Measurements from ENCODE around the gene UST.

Gene UST

GRCh38 chr6:148932731-148933130 lies 185.9 kb downstream of the UST start:
- Histone ChIP-seq H3K4me1 (ENCODE audit: low read depth, poor library complexity, severe bottlenecking) (no peaks in the 10 kb centered on the region), H3K27me3 (ENCODE audit: insufficient read depth, low read depth) (no peaks in the 10 kb centered on the region), H4K20me1 (ENCODE audit: insufficient read depth) (no peaks in the 10 kb centered on the region), H3K27ac (no peak overlapping the region), H3K79me2 (ENCODE audit: insufficient read depth, low read depth) (no peaks in the 10 kb centered on the region), H3K9ac (no peak overlapping the region), H3K36me3 (ENCODE audit: insufficient read depth) (no peaks in the 10 kb centered on the region), H3K4me2 (no peak overlapping the region), H3K4me3 (IDR thresholded peaks at IDR 0.05; ENCODE audit: insufficient read depth, low read depth, low read length) (no peak overlapping the region), H2AFZ (ENCODE audit: low read depth) (no peak overlapping the region)
- no peak for TF ChIP-seq CTCF (conservative IDR thresholded peaks at IDR 0.05; ENCODE audit: low read depth, low read length)

DNA sequence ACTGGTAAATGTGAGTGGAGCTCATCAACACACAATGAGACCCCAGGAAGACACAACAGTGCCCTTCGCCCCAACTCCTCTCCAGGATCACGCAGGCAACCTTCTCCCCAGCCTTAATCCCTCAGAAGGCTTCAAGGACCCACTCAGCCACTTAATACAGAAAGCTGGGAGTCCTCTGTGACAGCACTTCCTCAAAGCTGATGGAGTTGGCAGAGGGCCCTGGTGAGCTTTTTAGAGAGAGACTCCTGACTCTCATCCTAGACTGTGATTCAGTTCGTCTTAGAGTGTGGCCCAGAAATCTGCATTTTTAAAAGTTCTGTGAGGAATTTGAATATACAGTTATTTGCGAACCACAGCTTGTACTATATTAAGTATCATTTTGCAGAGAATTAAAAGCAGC lies 187.7 kb downstream of the UST start:
- Histone ChIP-seq H2AFZ (ENCODE audit: low read depth) (no peak overlapping the region), H3K36me3 (ENCODE audit: insufficient read depth) (no peaks in the 10 kb centered on the region)

GRCh38 chr6:148934961-148935360 lies 188.1 kb downstream of the UST start:
- Histone ChIP-seq H3K27me3 (ENCODE audit: insufficient read depth, low read depth) (no peaks in the 10 kb centered on the region), H3K9ac (no peak overlapping the region), H3K27ac (no peak overlapping the region), H3K4me1 (ENCODE audit: low read depth, poor library complexity, severe bottlenecking) (no peaks in the 10 kb centered on the region), H3K4me2 (no peak overlapping the region), H4K20me1 (ENCODE audit: insufficient read depth) (no peaks in the 10 kb centered on the region), H3K79me2 (ENCODE audit: insufficient read depth, low read depth) (no peaks in the 10 kb centered on the region), H2AFZ (ENCODE audit: low read depth) (no peak overlapping the region), H3K36me3 (ENCODE audit: insufficient read depth) (no peaks in the 10 kb centered on the region), H3K4me3 (IDR thresholded peaks at IDR 0.05; ENCODE audit: insufficient read depth, low read depth, low read length) (no peak overlapping the region)
- no peak for TF ChIP-seq CTCF (conservative IDR thresholded peaks at IDR 0.05; ENCODE audit: low read depth, low read length)

More for the DNA sequence above, 187.7 kb downstream of the UST start:
- no peak overlapping the region for H3K4me2 ChIP-seq
- H3K79me2 ChIP-seq (ENCODE audit: insufficient read depth, low read depth): no peaks in the 10 kb centered on the region
- H3K27ac ChIP-seq: no peak overlapping the region
- no peak for TF ChIP-seq CTCF (conservative IDR thresholded peaks at IDR 0.05; ENCODE audit: low read depth, low read length)
- no peak overlapping the region for H3K9ac ChIP-seq
- no peaks in the 10 kb centered on the region for H3K27me3 ChIP-seq (ENCODE audit: insufficient read depth, low read depth)
- H3K4me3 ChIP-seq (IDR thresholded peaks at IDR 0.05; ENCODE audit: insufficient read depth, low read depth, low read length): no peak overlapping the region
- H3K4me1 ChIP-seq (ENCODE audit: low read depth, poor library complexity, severe bottlenecking): no peaks in the 10 kb centered on the region
- H4K20me1 ChIP-seq (ENCODE audit: insufficient read depth): no peaks in the 10 kb centered on the region

DNA sequence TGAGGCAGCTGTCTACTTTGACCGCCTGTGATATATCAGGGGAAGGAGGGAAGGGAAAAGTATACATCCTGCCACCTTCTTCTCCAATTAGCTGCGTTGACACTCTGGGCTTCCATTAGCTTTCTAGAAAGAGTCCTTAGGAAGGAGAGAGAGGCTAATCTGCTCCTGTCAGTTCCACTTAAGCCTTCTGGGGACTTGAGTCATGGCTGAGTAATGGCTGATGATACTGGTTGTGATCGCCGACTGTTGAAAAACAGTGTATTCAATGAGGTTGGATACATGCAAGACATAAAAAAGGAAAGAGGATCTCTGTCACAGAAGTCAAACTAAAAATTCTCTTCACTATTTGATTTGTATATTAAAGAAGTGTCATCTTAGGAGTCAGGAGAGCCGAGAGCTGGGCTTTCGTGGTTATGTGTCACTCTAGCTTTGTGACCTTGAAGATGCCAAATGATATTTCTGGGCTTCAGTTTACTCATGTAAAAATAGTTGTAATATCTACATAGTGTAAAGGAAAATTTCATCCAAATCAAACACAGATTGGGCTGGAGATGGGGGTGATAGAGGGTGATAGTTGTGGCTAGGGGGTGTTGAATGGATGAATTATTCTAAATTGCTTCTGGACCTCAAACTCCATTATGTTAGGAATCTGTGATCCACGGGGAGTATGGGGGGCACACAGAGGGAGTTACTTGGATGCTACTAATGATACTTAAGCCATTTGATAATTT lies 189.0 kb downstream of the UST start:
- H3K4me3 ChIP-seq (IDR thresholded peaks at IDR 0.05; ENCODE audit: insufficient read depth, low read depth, low read length): no peak overlapping the region
- no peaks in the 10 kb centered on the region for H3K79me2 ChIP-seq (ENCODE audit: insufficient read depth, low read depth)
- H3K27me3 ChIP-seq (ENCODE audit: insufficient read depth, low read depth): no peaks in the 10 kb centered on the region
- no peak overlapping the region for H3K9ac ChIP-seq
- no peak overlapping the region for H3K4me2 ChIP-seq
- no peak overlapping the region for H2AFZ ChIP-seq (ENCODE audit: low read depth)
- no peak for TF ChIP-seq CTCF (conservative IDR thresholded peaks at IDR 0.05; ENCODE audit: low read depth, low read length)
- H3K36me3 ChIP-seq (ENCODE audit: insufficient read depth): no peaks in the 10 kb centered on the region
- no peaks in the 10 kb centered on the region for H3K4me1 ChIP-seq (ENCODE audit: low read depth, poor library complexity, severe bottlenecking)
- H3K27ac ChIP-seq: no peak overlapping the region
- no peaks in the 10 kb centered on the region for H4K20me1 ChIP-seq (ENCODE audit: insufficient read depth)

All from KMS-11 (cell line).